Stimulated activated CD8-positive, alpha-beta memory T cell treated with anti-CD3 and anti-CD28 coated beads, Interleukin-12 subunit alpha, Interleukin-12 subunit beta, amount 100 ng/mL, for 24 hours (primary cell): ENCODE data around the gene PDSS1.

Experiments
- DNase-seq: peaks from one replicate; pipeline ENCODE4 v3.0.0-alpha.2; 2020; ENCODE audit errors: extremely low read depth

Gene PDSS1

GRCh38 chr10:26698909-26699308, 1.4 kb downstream of the PDSS1 start:
- DNase-seq, result no peak

GRCh38 chr10:26699631-26700030, 2.1 kb downstream of the PDSS1 start:
- no peak for DNase-seq

GRCh38 chr10:26700884-26701630, 3.6 kb downstream of the PDSS1 start:
- no peak for DNase-seq

GRCh38 chr10:26703096-26703495, 5.6 kb downstream of the PDSS1 start:
- no peak for DNase-seq

- no peak for DNase-seq
Measured at GRCh38 chr10:26703974-26704373, 6.5 kb downstream of the PDSS1 start.

- no peak for DNase-seq
Measured at GRCh38 chr10:26706206-26706605, 8.7 kb downstream of the PDSS1 start.

GRCh38 chr10:26706936-26707335, 9.4 kb downstream of the PDSS1 start:
- DNase-seq, result no peak

GRCh38 chr10:26711324-26711723, 13.8 kb downstream of the PDSS1 start:
- DNase-seq, result no peak

GRCh38 chr10:26714415-26715136, 17.1 kb downstream of the PDSS1 start:
- DNase-seq, result no peak

GRCh38 chr10:26715137-26715487, 17.6 kb downstream of the PDSS1 start:
- DNase-seq, result no peak

- no peak for DNase-seq
Measured at GRCh38 chr10:26717476-26717875, 20.0 kb downstream of the PDSS1 start.

GRCh38 chr10:26721561-26721960, 24.1 kb downstream of the PDSS1 start:
- no peak for DNase-seq

GRCh38 chr10:26723016-26723415, 25.5 kb downstream of the PDSS1 start:
- no peak for DNase-seq

- no peak for DNase-seq
Measured at GRCh38 chr10:26725837-26726727, 28.6 kb downstream of the PDSS1 start.

- no peak for DNase-seq
Measured at GRCh38 chr10:26727005-26727404, 29.5 kb downstream of the PDSS1 start.

- DNase-seq, result no peak
Measured at GRCh38 chr10:26728957-26729356, 31.5 kb downstream of the PDSS1 start.

GRCh38 chr10:26729395-26729794, 31.9 kb downstream of the PDSS1 start:
- DNase-seq, result no peak

- no peak for DNase-seq
Measured at GRCh38 chr10:26730552-26730951, 33.1 kb downstream of the PDSS1 start.

- no peak for DNase-seq
Measured at GRCh38 chr10:26733750-26734568, 36.5 kb downstream of the PDSS1 start.

GRCh38 chr10:26735435-26735834, 37.9 kb downstream of the PDSS1 start:
- no peak for DNase-seq

- DNase-seq, result no peak
Measured at GRCh38 chr10:26737730-26738129, 40.2 kb downstream of the PDSS1 start.
